Smooth muscle cell (in vitro differentiated cells): Measurements from ENCODE around the gene SCGB1C1. TPM values are rescaled to one million over a fixed set of nuclear protein-coding genes. Genes with fewer than 3 reads are reported as not detected.
"Not testable (repeated sequence)": the region's sequence is repeated elsewhere in the genome, so short reads cannot be mapped to it uniquely, and the experiment has no call there.

Experiments
- DNase-seq: peaks from one replicate; lab custom pipeline; 2025; ENCODE audit not compliant: unreplicated experiment; lab: John Stamatoyannopoulos, UW
- H2AFZ ChIP-seq: fragments of 200-600 bp; sonication (generic); 2 replicates; pipeline ENCODE4 v1.6.0; 2016; ENCODE audit warnings: antibody characterized with exemption, low read depth, mild to moderate bottlenecking
- H3F3A ChIP-seq: fragments of 200-600 bp; sonication (generic); 2 replicates; pipeline ENCODE4 v1.6.0; 2017; ENCODE audit warnings: antibody characterized with exemption, low read depth
- H3K27ac ChIP-seq: fragments of 200-600 bp; sonication (generic); 2 replicates; pipeline ENCODE4 v1.5.1; 2016; ENCODE audit warnings: low read depth, mild to moderate bottlenecking
- H3K27me3 ChIP-seq: fragments of 200-600 bp; sonication (generic); 2 replicates; pipeline ENCODE4 v1.6.1; 2016; ENCODE audit warnings: low read depth, mild to moderate bottlenecking
- H3K36me3 ChIP-seq: fragments of 200-600 bp; sonication (generic); 2 replicates; pipeline ENCODE4 v1.5.1; 2016; ENCODE audit warnings: low read depth
- H3K4me1 ChIP-seq: fragments of 200-600 bp; sonication (generic); 2 replicates; pipeline ENCODE4 v1.5.1; 2016; ENCODE audit warnings: low read depth
- H3K4me2 ChIP-seq: fragments of 200-600 bp; sonication (generic); 2 replicates; pipeline ENCODE4 v1.6.0; 2016; ENCODE audit warnings: mild to moderate bottlenecking
- H3K4me3 ChIP-seq: fragments of 200-600 bp; sonication (generic); 2 replicates; pipeline ENCODE4 v1.5.1; 2016; ENCODE audit warnings: mild to moderate bottlenecking
- H3K79me2 ChIP-seq: fragments of 200-600 bp; sonication (generic); 2 replicates; pipeline ENCODE4 v1.6.0; 2016; ENCODE audit warnings: low read depth, mild to moderate bottlenecking
- H3K9ac ChIP-seq: fragments of 200-600 bp; sonication (generic); 2 replicates; pipeline ENCODE4 v1.6.0; 2016; ENCODE audit warnings: low read depth
- H3K9me3 ChIP-seq: fragments of 200-600 bp; sonication (generic); replicated peaks from 2 replicates; pipeline ENCODE4 v1.5.1; 2016; ENCODE audit warnings: low read depth
- H4K20me1 ChIP-seq: fragments of 200-600 bp; sonication (generic); 2 replicates; pipeline ENCODE4 v1.6.0; 2016; ENCODE audit warnings: low read depth
- CTCF ChIP-seq: fragments of 200-600 bp; sonication (generic); IDR thresholded peaks from 2 replicates; pipeline ENCODE4 v1.5.1; 2017; ENCODE audit warnings: borderline replicate concordance, mild to moderate bottlenecking, antibody characterized with exemption; ENCODE audit not compliant: insufficient read depth, poor library complexity, severe bottlenecking
- WGBS: methylation state at CpG from one replicate; pipeline ENCODE4 v1.1.7; 2016; ENCODE audit warnings: low lambda C conversion rate; 5-methylcytosine and 5-hydroxymethylcytosine counted together
- polyA plus RNA-seq: library from polyadenylated mRNA; unstranded; fragments of >200 nt; fragmentation: Nextera tagmentation; extraction: Ambion mirVana; gene quantifications from 2 replicates; pipeline ENCODE4 v1.2.1, GENCODE V29; 2016
- total RNA-seq: library from RNA; depleted of rRNA; stranded (reverse); fragments of >200 nt; gene quantifications from 2 replicates; pipeline ENCODE4 v1.2.3, GENCODE V29; 2014

Gene SCGB1C1
- total and polyA plus RNA-seq, 2 experiments from 2014 or later: not detected

GRCh38 chr11:218815-219593 is 26.1 kb downstream of the SCGB1C1 start:
- no peaks in the 10 kb centered on the region for H3K36me3 ChIP-seq
- no peak overlapping the region for H3K27ac ChIP-seq
- H3K4me1 ChIP-seq: no peaks in the 10 kb centered on the region
- no peaks in the 10 kb centered on the region for H4K20me1 ChIP-seq
- H3K9me3 ChIP-seq: no peaks in the 10 kb centered on the region
- no peak overlapping the region for H3K9ac ChIP-seq
- DNase-seq: no peak
- 90% methylated on average over 29 of the region's 29 CpGs for WGBS
- no peaks in the 10 kb centered on the region for H3K27me3 ChIP-seq
- no peak overlapping the region for H3K4me3 ChIP-seq
- H3F3A ChIP-seq: peaks cover 19% of the 10 kb centered on the region
- H3K79me2 ChIP-seq: no peaks in the 10 kb centered on the region
- no peak overlapping the region for H2AFZ ChIP-seq
- no peak for TF ChIP-seq CTCF
- no peak overlapping the region for H3K4me2 ChIP-seq

- not testable (repeated sequence) for H3K4me1 ChIP-seq, H3K9me3 ChIP-seq, H3K36me3 ChIP-seq, H3K4me3 ChIP-seq, H3K27ac ChIP-seq, H4K20me1 ChIP-seq, H3K27me3 ChIP-seq, H2AFZ ChIP-seq, H3F3A ChIP-seq, DNase-seq, H3K79me2 ChIP-seq, H3K4me2 ChIP-seq, H3K9ac ChIP-seq
- 79% methylated on average over 2 of the region's 3 CpGs for WGBS
Measured at GRCh38 chr11:220641-221215, 27.9 kb downstream of the SCGB1C1 start.

- no peaks in the 10 kb centered on the region for H3F3A ChIP-seq
- no peaks in the 10 kb centered on the region for H4K20me1 ChIP-seq
Measured at GRCh38 chr11:221539-221938, 28.7 kb downstream of the SCGB1C1 start.

More at GRCh38 chr11:221539-221938, 28.7 kb downstream of the SCGB1C1 start:
- DNase-seq: no peak
- WGBS: 88% methylated on average over 7 of the region's 7 CpGs
- H3K27me3 ChIP-seq: no peaks in the 10 kb centered on the region
- no peak overlapping the region for H3K9ac ChIP-seq
- H3K36me3 ChIP-seq: no peaks in the 10 kb centered on the region
- no peak overlapping the region for H3K4me2 ChIP-seq
- no peaks in the 10 kb centered on the region for H3K79me2 ChIP-seq
- no peaks in the 10 kb centered on the region for H3K9me3 ChIP-seq
- no peak overlapping the region for H2AFZ ChIP-seq
- H3K4me3 ChIP-seq: no peak overlapping the region
- no peak overlapping the region for H3K27ac ChIP-seq
- H3K4me1 ChIP-seq: no peaks in the 10 kb centered on the region
- TF ChIP-seq CTCF: no peak
